A549 (cell line): Measurements from ENCODE around the gene LAMA3. TPM values are rescaled to one million over a fixed set of nuclear protein-coding genes. Genes with fewer than 3 reads are reported as not detected.

Source experiments
- ATAC-seq, 2 experiments: fragments of 200-7000 bp in 1 of 2; fragments of >200 bp in 1 of 2; cut with Nextera tagmentation in 1 of 2; cut with Tn5 transposase in 1 of 2; 3 replicates each; pipeline versions ENCODE4 v1.8.0 to v1.9.1; 2018 to 2020; ENCODE audit warnings: mild to moderate bottlenecking in 1 of 2, moderate library complexity in 1 of 2
- CTCF ChIA-PET: fragments of 300-600 bp; sonication (Branson Sonifier 250); formaldehyde crosslinking; extraction: SDS; loops from one replicate; lab custom pipeline; 2021; ENCODE audit warnings: antibody characterized with exemption, inconsistent platforms; lab: Yijun Ruan, JAX
- POLR2A ChIA-PET: fragments of 350-600 bp; formaldehyde crosslinking; extraction: SDS; loops from one replicate; lab custom pipeline; 2021; ENCODE audit warnings: antibody characterized with exemption, inconsistent platforms; lab: Yijun Ruan, JAX
- DNase-seq, 2 experiments: peaks; one replicate each; pipeline versions ENCODE4 v3.0.0 to v3.0.0-alpha.2; 2011 to 2016; ENCODE audit warnings: low read depth in 1 of 2, low spot score in 1 of 2
- FAIRE-seq: peaks from 2 replicates; lab custom pipeline; 2011; peaks lifted over from hg19 to GRCh38; lab: Jason Lieb, UNC
- H3K27ac ChIP-seq, 2 experiments: fragments of >200 bp; sonication (Bioruptor Twin); formaldehyde crosslinking; 3 replicates each; pipeline ENCODE4 v1.5.1; 2016 to 2017
- H3K4me1 ChIP-seq: fragments of >200 bp; sonication (Bioruptor Twin); formaldehyde crosslinking; 3 replicates; pipeline ENCODE4 v1.6.1; 2016
- H3K4me2 ChIP-seq: fragments of >200 bp; sonication (Bioruptor Twin); formaldehyde crosslinking; 3 replicates; pipeline ENCODE4 v1.6.1; 2016
- H3K4me3 ChIP-seq: fragments of >200 bp; sonication (Bioruptor Twin); formaldehyde crosslinking; 3 replicates; pipeline ENCODE4 v1.5.1; 2016
- H3K9me3 ChIP-seq: fragments of >200 bp; sonication (Bioruptor Twin); formaldehyde crosslinking; 3 replicates; pipeline ENCODE4 v1.6.1; 2016
- CBX2 ChIP-seq: fragments of 200-600 bp; sonication (generic); IDR thresholded peaks from 2 replicates; pipeline ENCODE4 v1.6.1; 2016; ENCODE audit warnings: low read depth, mild to moderate bottlenecking, borderline replicate concordance
- CHD2 ChIP-seq: fragments of 150-350 bp; IDR thresholded peaks from 2 replicates; pipeline ENCODE4 v1.6.1; 2014; ENCODE audit warnings: low read length; ENCODE audit not compliant: partially characterized antibody
- HDAC2 ChIP-seq: fragments of 200-600 bp; sonication (generic); IDR thresholded peaks from 2 replicates; pipeline ENCODE4 v1.6.1; 2016
- HEYL ChIP-seq: fragments of 250-450 bp; sonication (Bioruptor Pico); IDR thresholded peaks from 2 replicates; pipeline ENCODE4 v1.8.0; 2021; ENCODE audit warnings: mild to moderate bottlenecking, moderate library complexity
- JUNB ChIP-seq: fragments of >200 bp; sonication (Bioruptor Twin); formaldehyde crosslinking; IDR thresholded peaks from 2 replicates; pipeline ENCODE4 v1.6.1; 2016
- MYC ChIP-seq: IDR thresholded peaks from 2 replicates; pipeline ENCODE4 v1.6.1; 2012; ENCODE audit warnings: mild to moderate bottlenecking, inconsistent platforms, low read length, improper control_type of control experiment, borderline replicate concordance
- PHF8 ChIP-seq: fragments of 200-600 bp; sonication (generic); IDR thresholded peaks from 2 replicates; pipeline ENCODE4 v1.6.1; 2016; ENCODE audit warnings: low read depth, mild to moderate bottlenecking, antibody characterized with exemption, moderate library complexity, borderline replicate concordance
- RARB ChIP-seq: fragments of 250-450 bp; sonication (Bioruptor Pico); IDR thresholded peaks from 2 replicates; pipeline ENCODE4 v1.8.0; 2021; ENCODE audit warnings: mild to moderate bottlenecking, moderate library complexity
- RNF2 ChIP-seq: fragments of 200-600 bp; sonication (generic); IDR thresholded peaks from 2 replicates; pipeline ENCODE4 v1.6.1; 2016; ENCODE audit warnings: low read depth, mild to moderate bottlenecking, antibody characterized with exemption, moderate library complexity, borderline replicate concordance
- TP53 ChIP-seq: fragments of 250-450 bp; sonication (Bioruptor Pico); IDR thresholded peaks from 2 replicates; pipeline ENCODE4 v1.5.0; 2021; ENCODE audit warnings: mild to moderate bottlenecking, moderate library complexity
- ZC3H11A ChIP-seq: fragments of 450-650 bp; IDR thresholded peaks from 2 replicates; pipeline ENCODE4 v1.6.1; 2014; ENCODE audit warnings: antibody characterized with exemption, mild to moderate bottlenecking
- ZSCAN20 ChIP-seq: fragments of 250-450 bp; sonication (Bioruptor Pico); IDR thresholded peaks from 2 replicates; pipeline ENCODE4 v1.8.0; 2022; ENCODE audit warnings: mild to moderate bottlenecking, moderate library complexity
- WGBS: methylation state at CpG from one replicate; pipeline ENCODE4 v1.1.6; 2017; ENCODE audit errors: missing lambda C conversion rate; 5-methylcytosine and 5-hydroxymethylcytosine counted together
- polyA plus RNA-seq, 4 experiments: library from polyadenylated mRNA; depleted of rRNA in 3 of 4; stranded (reverse); fragments of >200 nt; fragmentation: RNase III in 1 of 4; extraction: RNeasy Plus Mini Kit Qiagen cat#74134 plus additional on column Dnase treatment in 1 of 4; gene quantifications; 2 replicates in 3 of 4; 3 replicates in 1 of 4; pipeline ENCODE4 v1.2.3, GENCODE V29; 2011 to 2017
- TF ChIP-seq, protein P1 (sequence below): fragments of >200 bp; sonication (Bioruptor Twin); formaldehyde crosslinking; IDR thresholded peaks from 2 replicates; pipeline ENCODE4 v1.6.1; 2016
- TF ChIP-seq, protein P2 (sequence below): IDR thresholded peaks from 2 replicates; pipeline ENCODE4 v1.6.1; 2012; ENCODE audit warnings: low read depth, borderline replicate concordance
- TF ChIP-seq, protein P3 (sequence below): IDR thresholded peaks from 2 replicates; pipeline ENCODE4 v1.6.1; 2012
- TF ChIP-seq, protein P4 (sequence below): fragments of >200 bp; sonication (Bioruptor Twin); formaldehyde crosslinking; IDR thresholded peaks from 3 replicates; pipeline ENCODE4 v1.5.1; 2016
- TF ChIP-seq, protein P5 (sequence below): fragments of >200 bp; sonication (Bioruptor Twin); formaldehyde crosslinking; IDR thresholded peaks from 3 replicates; pipeline ENCODE4 v1.6.1; 2016
- TF ChIP-seq, protein P6 (sequence below): fragments of 450-650 bp; IDR thresholded peaks from 2 replicates; pipeline ENCODE4 v1.6.1; 2014; ENCODE audit warnings: antibody characterized with exemption

The LAMA3 gene
- polyA plus RNA-seq, 2 of the 4 experiments (the other 2 are of a cell fraction) = 18.2 to 31.0 TPM

DNA sequence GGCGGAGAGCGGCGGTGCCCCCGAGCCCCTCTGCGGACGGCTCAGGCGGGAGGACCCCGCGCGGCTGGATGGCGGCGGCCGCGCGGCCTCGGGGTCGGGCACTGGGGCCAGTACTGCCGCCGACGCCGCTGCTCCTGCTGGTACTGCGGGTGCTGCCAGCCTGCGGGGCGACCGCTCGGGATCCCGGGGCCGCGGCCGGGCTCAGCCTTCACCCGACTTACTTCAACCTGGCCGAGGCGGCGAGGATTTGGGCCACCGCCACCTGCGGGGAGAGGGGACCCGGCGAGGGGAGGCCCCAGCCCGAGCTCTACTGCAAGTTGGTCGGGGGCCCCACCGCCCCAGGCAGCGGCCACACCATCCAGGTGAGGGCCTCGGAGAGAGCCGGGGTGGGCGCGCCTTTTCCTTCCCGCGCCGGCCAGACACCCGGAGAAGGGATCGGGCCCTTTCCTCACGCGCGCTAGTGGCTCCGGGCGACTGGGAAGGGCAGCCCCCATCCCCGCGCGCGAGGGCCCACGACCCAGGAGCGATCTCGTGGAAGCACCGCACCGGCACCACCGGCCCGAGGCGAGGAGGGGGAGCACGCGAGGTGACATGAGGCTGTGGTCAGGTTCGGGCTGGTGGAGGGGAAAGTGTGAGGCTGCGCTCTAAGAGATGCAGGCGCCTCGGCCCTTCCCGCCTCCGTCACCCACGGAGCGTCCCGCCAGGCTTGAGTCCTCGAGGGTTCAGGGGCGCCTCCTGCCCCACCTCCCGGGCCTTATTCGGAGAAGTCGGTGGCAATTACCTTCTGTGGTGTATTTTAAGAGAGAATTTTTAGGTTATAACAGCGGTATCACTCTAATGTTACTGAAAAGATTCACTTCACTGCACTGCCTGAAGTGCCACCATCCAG is 607 bp downstream of the LAMA3 start:
- Histone ChIP-seq H3K4me2 (peak overlapping the region; percentile 88), H3K4me3 (peak overlapping the region; percentile 67), H3K27ac (peak overlapping the region; percentile 84 to 97), H3K4me1 (peaks cover 36% of the 10 kb centered on the region), H3K9me3 (no peaks in the 10 kb centered on the region)
- TF ChIP-seq, protein P1, sequence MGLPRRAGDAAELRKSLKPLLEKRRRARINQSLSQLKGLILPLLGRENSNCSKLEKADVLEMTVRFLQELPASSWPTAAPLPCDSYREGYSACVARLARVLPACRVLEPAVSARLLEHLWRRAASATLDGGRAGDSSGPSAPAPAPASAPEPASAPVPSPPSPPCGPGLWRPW = no peak
- TF ChIP-seq, protein P2, sequence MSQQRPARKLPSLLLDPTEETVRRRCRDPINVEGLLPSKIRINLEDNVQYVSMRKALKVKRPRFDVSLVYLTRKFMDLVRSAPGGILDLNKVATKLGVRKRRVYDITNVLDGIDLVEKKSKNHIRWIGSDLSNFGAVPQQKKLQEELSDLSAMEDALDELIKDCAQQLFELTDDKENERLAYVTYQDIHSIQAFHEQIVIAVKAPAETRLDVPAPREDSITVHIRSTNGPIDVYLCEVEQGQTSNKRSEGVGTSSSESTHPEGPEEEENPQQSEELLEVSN = peak; percentile 88
- TF ChIP-seq RNF2 (peak; percentile 62; the same call in 1 of the 2 replicates), CHD2 (no peak), ZSCAN20 (no peak), PHF8 (0 out of 2 replicates have a peak, but pooled peaks have one; percentile 16), MYC (no peak), HEYL (CRISPR knock-in tag) (no peak), RARB (CRISPR knock-in tag) (no peak), HDAC2 (no peak)
- TF ChIP-seq, protein P3, sequence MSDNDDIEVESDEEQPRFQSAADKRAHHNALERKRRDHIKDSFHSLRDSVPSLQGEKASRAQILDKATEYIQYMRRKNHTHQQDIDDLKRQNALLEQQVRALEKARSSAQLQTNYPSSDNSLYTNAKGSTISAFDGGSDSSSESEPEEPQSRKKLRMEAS = peak; percentile 74
- DNase-seq = peak; percentile 17 to 42
- no peak for FAIRE-seq
- WGBS = 5% methylated on average over 15 of the region's 85 CpGs
- peak; percentile 68 to 76 for ATAC-seq
- CTCF ChIA-PET = interaction anchor here (0.6 to 5.9 kb wide), 9 partner anchors 9 to 99 kb away, joined by 3 to 47 read pairs (median 3); no protein-coding TSS in a partner anchor
- POLR2A ChIA-PET = no interaction called here

DNA sequence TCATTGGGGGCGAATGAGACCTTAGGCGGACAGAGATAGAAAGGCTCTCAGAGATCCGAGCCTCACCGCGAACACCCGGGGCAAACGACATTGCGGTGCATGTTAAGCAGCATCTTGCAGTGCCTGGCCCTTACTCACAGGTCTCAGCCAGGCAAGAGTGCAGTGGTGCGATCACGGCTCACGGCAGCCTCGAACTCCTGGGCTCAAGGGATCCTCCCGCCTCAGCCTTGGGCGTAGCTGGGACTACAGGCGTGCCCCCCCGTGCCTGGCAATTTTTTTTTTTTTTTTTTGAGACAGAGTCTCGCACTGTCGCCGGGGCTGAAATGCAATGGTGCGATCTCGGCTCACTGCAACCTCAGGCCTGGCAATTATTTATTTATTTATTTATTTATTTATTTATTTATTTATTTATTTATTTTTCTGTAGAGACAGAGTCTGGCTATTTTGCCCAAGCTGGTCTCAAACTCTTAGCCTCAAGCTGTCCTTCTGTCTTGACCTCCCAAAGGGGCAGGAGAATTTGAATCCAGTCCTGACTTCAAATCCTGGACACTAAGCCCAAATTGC is 1.3 kb downstream of the LAMA3 start:
- peak overlapping the region; percentile 84 to 97 for H3K27ac ChIP-seq
- DNase-seq = peak in 1 of 2 experiments; percentile 52
- peak; percentile 22 to 46; a peak in 4 of 6 replicates for ATAC-seq
- ChIA-PET POLR2A (no interaction called here), CTCF (interaction anchor here (0.8 to 5.9 kb wide), 3 partner anchors 13 to 100 kb away, joined by 3 to 47 read pairs (median 6); no protein-coding TSS in a partner anchor)
- H3K4me2 ChIP-seq = peak overlapping the region; percentile 88
- peak overlapping the region; percentile 67 for H3K4me3 ChIP-seq
- 0 out of 3 replicates have a peak, but pooled peaks cover under 1% of the 10 kb centered on the region for H3K9me3 ChIP-seq
- TF ChIP-seq ZC3H11A = peak; percentile 98
- TF ChIP-seq, protein P4, sequence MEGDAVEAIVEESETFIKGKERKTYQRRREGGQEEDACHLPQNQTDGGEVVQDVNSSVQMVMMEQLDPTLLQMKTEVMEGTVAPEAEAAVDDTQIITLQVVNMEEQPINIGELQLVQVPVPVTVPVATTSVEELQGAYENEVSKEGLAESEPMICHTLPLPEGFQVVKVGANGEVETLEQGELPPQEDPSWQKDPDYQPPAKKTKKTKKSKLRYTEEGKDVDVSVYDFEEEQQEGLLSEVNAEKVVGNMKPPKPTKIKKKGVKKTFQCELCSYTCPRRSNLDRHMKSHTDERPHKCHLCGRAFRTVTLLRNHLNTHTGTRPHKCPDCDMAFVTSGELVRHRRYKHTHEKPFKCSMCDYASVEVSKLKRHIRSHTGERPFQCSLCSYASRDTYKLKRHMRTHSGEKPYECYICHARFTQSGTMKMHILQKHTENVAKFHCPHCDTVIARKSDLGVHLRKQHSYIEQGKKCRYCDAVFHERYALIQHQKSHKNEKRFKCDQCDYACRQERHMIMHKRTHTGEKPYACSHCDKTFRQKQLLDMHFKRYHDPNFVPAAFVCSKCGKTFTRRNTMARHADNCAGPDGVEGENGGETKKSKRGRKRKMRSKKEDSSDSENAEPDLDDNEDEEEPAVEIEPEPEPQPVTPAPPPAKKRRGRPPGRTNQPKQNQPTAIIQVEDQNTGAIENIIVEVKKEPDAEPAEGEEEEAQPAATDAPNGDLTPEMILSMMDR = no peak
- TF ChIP-seq, all 56 proteins: peak for 1
- peaks cover 39% of the 10 kb centered on the region for H3K4me1 ChIP-seq
- WGBS = 36% methylated on average over 12 of the region's 21 CpGs
- FAIRE-seq = no peak

DNA sequence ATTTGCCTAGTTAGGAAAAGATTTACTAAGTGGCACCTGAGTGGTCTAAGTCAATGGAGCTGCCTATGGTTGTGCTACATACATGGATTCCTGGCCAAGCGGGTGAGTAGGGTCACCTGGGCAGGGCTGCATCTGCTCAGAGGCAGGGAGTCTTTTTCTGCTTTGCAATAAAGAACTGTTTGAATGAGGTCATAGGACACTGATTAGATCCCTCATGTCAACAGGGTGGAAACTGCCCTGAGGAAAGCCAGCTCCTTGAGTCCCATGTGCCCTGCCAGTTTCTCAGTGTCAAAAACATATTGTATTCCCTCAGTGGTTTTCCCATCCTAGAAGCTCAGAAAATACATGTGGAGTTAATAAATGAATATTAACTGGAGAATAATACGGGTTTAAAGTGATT is 4.6 kb downstream of the LAMA3 start:
- no peak overlapping the region for H3K4me3 ChIP-seq
- H3K4me1 ChIP-seq = peaks cover 48% of the 10 kb centered on the region
- H3K9me3 ChIP-seq = 0 out of 3 replicates have a peak, but pooled peaks cover 4% of the 10 kb centered on the region
- FAIRE-seq (no peak), DNase-seq (no peak), ATAC-seq (no peak)
- 93% methylated on average over 2 of the region's 2 CpGs for WGBS
- CTCF ChIA-PET = interaction anchor here (1.1 to 5.9 kb wide), 2 partner anchors 9 to 316 kb away, joined by 4 to 47 read pairs; no protein-coding TSS in a partner anchor
- H3K4me2 ChIP-seq = peak overlapping the region; percentile 34; the same call in 2 of the 3 replicates
- POLR2A ChIA-PET = no interaction called here
- H3K27ac ChIP-seq = peak overlapping the region; percentile 80 to 88; a peak in 5 of 6 replicates
- no peak for TF ChIP-seq RNF2
- TF ChIP-seq JUNB = no peak
- TF ChIP-seq, protein P4 = no peak
- TF ChIP-seq CBX2 = no peak
- TF ChIP-seq, protein P5, sequence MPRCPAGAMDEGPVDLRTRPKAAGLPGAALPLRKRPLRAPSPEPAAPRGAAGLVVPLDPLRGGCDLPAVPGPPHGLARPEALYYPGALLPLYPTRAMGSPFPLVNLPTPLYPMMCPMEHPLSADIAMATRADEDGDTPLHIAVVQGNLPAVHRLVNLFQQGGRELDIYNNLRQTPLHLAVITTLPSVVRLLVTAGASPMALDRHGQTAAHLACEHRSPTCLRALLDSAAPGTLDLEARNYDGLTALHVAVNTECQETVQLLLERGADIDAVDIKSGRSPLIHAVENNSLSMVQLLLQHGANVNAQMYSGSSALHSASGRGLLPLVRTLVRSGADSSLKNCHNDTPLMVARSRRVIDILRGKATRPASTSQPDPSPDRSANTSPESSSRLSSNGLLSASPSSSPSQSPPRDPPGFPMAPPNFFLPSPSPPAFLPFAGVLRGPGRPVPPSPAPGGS = no peak
- TF ChIP-seq TP53 = no peak
- TF ChIP-seq, protein P6, sequence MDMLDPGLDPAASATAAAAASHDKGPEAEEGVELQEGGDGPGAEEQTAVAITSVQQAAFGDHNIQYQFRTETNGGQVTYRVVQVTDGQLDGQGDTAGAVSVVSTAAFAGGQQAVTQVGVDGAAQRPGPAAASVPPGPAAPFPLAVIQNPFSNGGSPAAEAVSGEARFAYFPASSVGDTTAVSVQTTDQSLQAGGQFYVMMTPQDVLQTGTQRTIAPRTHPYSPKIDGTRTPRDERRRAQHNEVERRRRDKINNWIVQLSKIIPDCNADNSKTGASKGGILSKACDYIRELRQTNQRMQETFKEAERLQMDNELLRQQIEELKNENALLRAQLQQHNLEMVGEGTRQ = no peak
